GM23248 (cell line): ENCODE measurements around the gene RHOT2.

Experiments used
- EZH2 ChIP-seq: fragments of 200-600 bp; sonication (generic); IDR thresholded peaks from 2 replicates; pipeline ENCODE4 v1.6.1; 2018; ENCODE audit warnings: antibody characterized with exemption, mild to moderate bottlenecking; ENCODE audit not compliant: insufficient read depth, poor library complexity, severe bottlenecking
- EZH2phosphoT487 ChIP-seq: fragments of 200-600 bp; sonication (generic); IDR thresholded peaks from 2 replicates; pipeline ENCODE4 v1.6.1; 2018; ENCODE audit warnings: antibody characterized with exemption, moderate library complexity, mild to moderate bottlenecking, low read depth; ENCODE audit not compliant: insufficient read depth

DNA sequence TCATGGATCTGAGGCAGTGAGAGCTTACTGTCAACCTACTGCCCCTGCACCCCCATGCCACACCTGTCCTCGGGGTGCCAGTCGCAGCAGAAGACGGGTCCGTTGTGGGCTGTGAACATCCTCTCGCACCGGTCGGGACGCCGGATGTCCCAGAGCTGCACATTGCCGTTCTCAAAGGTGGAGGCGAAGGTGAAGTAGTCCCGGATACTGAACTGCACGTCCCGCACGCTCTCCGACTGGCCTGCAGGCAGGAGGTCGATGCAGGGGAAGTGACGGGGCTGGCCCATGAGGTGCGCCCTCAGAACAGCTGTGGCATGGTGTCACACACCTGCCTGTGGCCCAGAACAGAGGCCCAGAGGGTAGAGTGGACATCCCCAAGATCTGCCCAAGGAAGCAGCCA is 19.6 kb downstream of the RHOT2 start:
- TF ChIP-seq EZH2 (no peak), EZH2phosphoT487 (no peak)
